Measurements from ENCODE around the gene KIF6.

DNA sequence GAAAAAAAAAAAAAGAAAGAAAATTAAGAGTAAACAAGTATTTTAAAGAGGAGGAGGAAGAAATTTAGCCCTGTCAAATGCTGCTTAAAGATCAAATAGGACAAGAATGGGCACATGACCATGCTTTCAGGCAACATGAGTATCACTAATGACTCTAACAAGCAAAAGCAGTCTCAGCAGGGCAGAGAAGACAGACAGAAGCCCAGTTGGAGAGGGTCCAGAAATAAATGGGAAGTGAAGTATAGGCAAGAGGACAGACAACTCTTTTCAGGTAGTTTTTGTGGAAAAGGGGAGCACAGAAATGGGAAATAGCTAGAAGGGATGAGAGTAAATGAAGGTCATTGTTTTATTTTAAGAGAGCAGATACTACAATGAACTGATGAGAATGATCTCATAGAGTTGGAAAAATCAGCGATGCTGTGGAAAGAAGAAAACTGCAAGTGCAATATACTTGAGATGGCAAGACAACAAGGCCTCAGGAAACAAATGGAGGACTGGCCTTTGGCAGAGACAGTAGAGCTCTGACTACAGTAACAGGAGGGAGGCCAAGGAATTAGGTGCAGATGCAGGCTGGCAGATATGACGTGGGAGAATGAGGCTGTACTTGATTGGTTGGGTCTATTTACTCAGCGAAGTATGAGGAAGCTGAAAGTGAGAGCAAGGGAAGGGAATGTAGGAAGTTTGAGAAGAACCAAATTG, 40.3 kb downstream of the KIF6 start:
- TF ChIP-seq, protein P1, sequence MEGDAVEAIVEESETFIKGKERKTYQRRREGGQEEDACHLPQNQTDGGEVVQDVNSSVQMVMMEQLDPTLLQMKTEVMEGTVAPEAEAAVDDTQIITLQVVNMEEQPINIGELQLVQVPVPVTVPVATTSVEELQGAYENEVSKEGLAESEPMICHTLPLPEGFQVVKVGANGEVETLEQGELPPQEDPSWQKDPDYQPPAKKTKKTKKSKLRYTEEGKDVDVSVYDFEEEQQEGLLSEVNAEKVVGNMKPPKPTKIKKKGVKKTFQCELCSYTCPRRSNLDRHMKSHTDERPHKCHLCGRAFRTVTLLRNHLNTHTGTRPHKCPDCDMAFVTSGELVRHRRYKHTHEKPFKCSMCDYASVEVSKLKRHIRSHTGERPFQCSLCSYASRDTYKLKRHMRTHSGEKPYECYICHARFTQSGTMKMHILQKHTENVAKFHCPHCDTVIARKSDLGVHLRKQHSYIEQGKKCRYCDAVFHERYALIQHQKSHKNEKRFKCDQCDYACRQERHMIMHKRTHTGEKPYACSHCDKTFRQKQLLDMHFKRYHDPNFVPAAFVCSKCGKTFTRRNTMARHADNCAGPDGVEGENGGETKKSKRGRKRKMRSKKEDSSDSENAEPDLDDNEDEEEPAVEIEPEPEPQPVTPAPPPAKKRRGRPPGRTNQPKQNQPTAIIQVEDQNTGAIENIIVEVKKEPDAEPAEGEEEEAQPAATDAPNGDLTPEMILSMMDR (IDR thresholded peaks at IDR 0.05), result no peak
- no peak for TF ChIP-seq POLR2A (IDR thresholded peaks at IDR 0.05)
